ENCODE data around the gene CAND1.

CAND1 gene

DNA sequence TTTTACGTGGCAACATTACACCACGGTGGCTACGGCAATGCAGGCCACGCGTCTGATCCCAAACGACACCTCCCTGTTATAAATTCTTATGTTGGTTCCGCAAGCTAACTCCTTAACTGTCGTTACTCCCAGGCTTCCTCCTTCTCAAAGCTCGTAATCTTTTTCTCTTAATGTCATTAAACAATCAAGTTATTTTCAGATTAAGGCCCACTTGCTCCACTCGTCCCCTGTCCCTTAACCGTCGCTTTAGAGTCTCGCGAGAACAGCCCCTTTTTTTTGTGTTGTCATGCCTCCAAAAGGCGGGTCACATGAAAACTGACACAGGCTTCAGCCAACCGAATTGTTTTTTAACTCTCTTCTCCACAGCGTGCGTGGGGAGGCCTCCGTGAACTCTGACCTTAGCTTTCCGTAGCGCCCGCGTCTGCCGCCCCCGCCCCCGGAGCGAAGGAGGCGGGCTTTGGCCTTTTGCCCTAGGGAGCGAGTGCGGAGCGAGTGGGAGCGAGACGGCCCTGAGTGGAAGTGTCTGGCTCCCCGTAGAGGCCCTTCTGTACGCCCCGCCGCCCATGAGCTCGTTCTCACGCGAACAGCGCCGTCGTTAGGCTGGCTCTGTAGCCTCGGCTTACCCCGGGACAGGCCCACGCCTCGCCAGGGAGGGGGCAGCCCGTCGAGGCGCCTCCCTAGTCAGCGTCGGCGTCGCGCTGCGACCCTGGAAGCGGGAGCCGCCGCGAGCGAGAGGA is at the start of gene CAND1:
CAND1 (plus strand) TSS at position 463 of the 737 bp plus-strand sequence. CDS start 360 bp downstream, outside the sequence.
- Histone ChIP-seq H3K36me3 (ENCODE audit: control insufficient read depth, insufficient read depth, low read length) (no peaks in the 10 kb centered on the region), H3K27me3 (ENCODE audit: control insufficient read depth, insufficient read depth, low read length) (no peaks in the 10 kb centered on the region), H3K9me3 (ENCODE audit: control insufficient read depth, low read length) (no peaks in the 10 kb centered on the region), H3K9ac (ENCODE audit: low read length) (peak within 1 kb of the TSS; percentile 97), H3K4me3 (ENCODE audit: low read length) (peak within 1 kb of the TSS; percentile 93), H3K4me1 (ENCODE audit: control insufficient read depth, insufficient read depth, low read length) (peaks cover 6% of the 10 kb centered on the region)

DNA sequence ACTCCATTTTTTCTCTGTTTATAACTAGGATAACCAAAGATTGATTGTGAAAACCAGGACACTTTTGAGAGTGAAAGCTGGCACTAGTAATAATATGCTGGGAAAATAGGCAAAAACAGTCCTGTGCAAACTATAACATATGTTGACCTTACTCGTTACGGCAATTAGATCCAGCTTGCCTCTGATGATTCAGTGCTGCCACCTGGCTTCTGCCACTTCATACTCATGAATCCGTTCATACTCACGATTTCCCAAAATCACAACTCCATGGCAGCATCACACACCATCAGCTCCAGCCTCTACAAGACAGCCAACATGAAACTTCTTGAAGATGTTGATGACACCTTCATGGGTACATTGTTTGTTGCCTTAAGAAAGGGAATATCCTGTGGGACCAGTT is 49.1 kb upstream of the CAND1 start:
- Histone ChIP-seq H3K4me1 (ENCODE audit: control insufficient read depth, insufficient read depth, low read length) (no peaks in the 10 kb centered on the region), H3K9ac (ENCODE audit: low read length) (no peak overlapping the region), H3K9me3 (ENCODE audit: control insufficient read depth, low read length) (no peaks in the 10 kb centered on the region), H3K27me3 (ENCODE audit: control insufficient read depth, insufficient read depth, low read length) (no peaks in the 10 kb centered on the region), H3K4me3 (ENCODE audit: low read length) (no peak overlapping the region), H3K36me3 (ENCODE audit: control insufficient read depth, insufficient read depth, low read length) (no peaks in the 10 kb centered on the region)

DNA sequence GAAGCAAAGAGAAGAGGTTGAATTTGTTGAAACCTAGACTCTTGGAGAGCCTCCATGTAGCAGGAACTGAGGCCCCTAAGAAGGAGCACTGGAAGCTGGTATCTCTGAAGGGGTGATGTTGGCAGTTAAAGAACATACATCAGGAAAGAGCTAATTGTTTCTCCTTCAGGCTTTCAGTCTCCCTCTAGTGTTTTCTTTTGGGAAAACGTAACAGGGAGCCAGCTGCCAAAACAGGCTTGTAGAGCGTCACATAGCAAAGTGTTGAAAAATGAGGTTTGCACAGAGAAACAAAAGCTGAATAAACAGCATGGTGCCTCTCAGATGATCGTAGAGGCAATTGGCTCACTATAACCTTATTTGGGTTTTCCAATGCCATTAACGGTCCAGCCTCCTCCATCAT is 46.9 kb upstream of the CAND1 start:
- H3K9ac ChIP-seq (ENCODE audit: low read length), result no peak overlapping the region
- no peak overlapping the region for H3K4me3 ChIP-seq (ENCODE audit: low read length)
- H3K4me1 ChIP-seq (ENCODE audit: control insufficient read depth, insufficient read depth, low read length), result no peaks in the 10 kb centered on the region
- H3K9me3 ChIP-seq (ENCODE audit: control insufficient read depth, low read length), result no peaks in the 10 kb centered on the region
- H3K27me3 ChIP-seq (ENCODE audit: control insufficient read depth, insufficient read depth, low read length), result no peaks in the 10 kb centered on the region
- H3K36me3 ChIP-seq (ENCODE audit: control insufficient read depth, insufficient read depth, low read length), result no peaks in the 10 kb centered on the region

- Histone ChIP-seq H3K4me1 (ENCODE audit: control insufficient read depth, insufficient read depth, low read length) (no peaks in the 10 kb centered on the region), H3K4me3 (ENCODE audit: low read length) (no peak overlapping the region), H3K9me3 (ENCODE audit: control insufficient read depth, low read length) (no peaks in the 10 kb centered on the region), H3K27me3 (ENCODE audit: control insufficient read depth, insufficient read depth, low read length) (no peaks in the 10 kb centered on the region), H3K36me3 (ENCODE audit: control insufficient read depth, insufficient read depth, low read length) (no peaks in the 10 kb centered on the region), H3K9ac (ENCODE audit: low read length) (no peak overlapping the region)
These were observed 45.9 kb upstream of the CAND1 start for GRCh38 chr12:67223225-67223624.

DNA sequence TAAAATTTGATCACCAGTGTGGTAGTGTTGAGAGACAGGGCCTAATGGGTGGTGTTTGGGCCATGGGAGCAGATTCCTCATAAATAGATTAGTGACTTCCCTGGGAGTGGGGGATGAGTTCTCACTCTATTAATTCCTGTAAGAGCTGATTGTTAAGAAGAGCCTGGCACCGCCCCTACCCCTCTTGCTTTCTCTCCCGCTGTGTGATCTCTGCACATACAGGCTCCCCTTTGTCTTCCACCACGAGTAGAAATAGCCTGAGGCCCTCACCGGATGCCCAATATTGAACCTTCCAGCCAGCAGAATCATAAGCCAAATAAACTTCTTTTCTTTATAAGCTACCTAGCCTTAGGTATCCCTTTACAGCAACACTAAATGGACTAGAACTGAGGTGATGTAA is 31.9 kb upstream of the CAND1 start:
- H3K27me3 ChIP-seq (ENCODE audit: control insufficient read depth, insufficient read depth, low read length), result no peaks in the 10 kb centered on the region
- no peaks in the 10 kb centered on the region for H3K9me3 ChIP-seq (ENCODE audit: control insufficient read depth, low read length)
- H3K4me1 ChIP-seq (ENCODE audit: control insufficient read depth, insufficient read depth, low read length), result no peaks in the 10 kb centered on the region
- no peak overlapping the region for H3K4me3 ChIP-seq (ENCODE audit: low read length)
- H3K9ac ChIP-seq (ENCODE audit: low read length), result no peak overlapping the region
- H3K36me3 ChIP-seq (ENCODE audit: control insufficient read depth, insufficient read depth, low read length), result no peaks in the 10 kb centered on the region

GRCh38 chr12:67239061-67239460 is 30.1 kb upstream of the CAND1 start:
- H3K4me3 ChIP-seq (ENCODE audit: low read length), result no peak overlapping the region

DNA sequence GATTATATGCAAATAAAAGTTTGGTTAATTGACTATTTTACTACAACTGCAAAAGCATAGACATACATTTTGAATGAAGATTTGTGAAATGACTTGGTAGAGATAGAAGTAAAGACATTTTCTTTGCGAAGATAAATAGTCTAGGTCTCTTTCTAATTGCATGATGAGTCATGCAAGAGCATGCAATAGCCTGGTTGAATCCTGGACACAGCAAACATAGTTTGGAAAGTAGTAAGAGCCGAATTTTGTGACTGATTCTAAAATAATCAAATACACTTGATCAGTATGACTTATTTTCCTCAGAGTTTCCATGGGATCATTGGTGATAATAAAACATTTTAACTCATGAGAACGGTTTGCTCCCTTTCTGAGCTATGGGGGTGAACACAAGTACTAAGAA is 27.7 kb upstream of the CAND1 start:
- no peak overlapping the region for H3K4me3 ChIP-seq (ENCODE audit: low read length)
- H3K4me1 ChIP-seq (ENCODE audit: control insufficient read depth, insufficient read depth, low read length), result no peaks in the 10 kb centered on the region
- no peaks in the 10 kb centered on the region for H3K36me3 ChIP-seq (ENCODE audit: control insufficient read depth, insufficient read depth, low read length)
- H3K9ac ChIP-seq (ENCODE audit: low read length), result no peak overlapping the region
- H3K27me3 ChIP-seq (ENCODE audit: control insufficient read depth, insufficient read depth, low read length), result no peaks in the 10 kb centered on the region
- no peaks in the 10 kb centered on the region for H3K9me3 ChIP-seq (ENCODE audit: control insufficient read depth, low read length)

More at GRCh38 chr12:67239061-67239460, 30.1 kb upstream of the CAND1 start:
- Histone ChIP-seq H3K4me1 (ENCODE audit: control insufficient read depth, insufficient read depth, low read length) (no peaks in the 10 kb centered on the region), H3K27me3 (ENCODE audit: control insufficient read depth, insufficient read depth, low read length) (no peaks in the 10 kb centered on the region), H3K9me3 (ENCODE audit: control insufficient read depth, low read length) (no peaks in the 10 kb centered on the region), H3K9ac (ENCODE audit: low read length) (no peak overlapping the region), H3K36me3 (ENCODE audit: control insufficient read depth, insufficient read depth, low read length) (no peaks in the 10 kb centered on the region)

- H3K27me3 ChIP-seq (ENCODE audit: control insufficient read depth, insufficient read depth, low read length), result no peaks in the 10 kb centered on the region
- no peak overlapping the region for H3K9ac ChIP-seq (ENCODE audit: low read length)
- H3K36me3 ChIP-seq (ENCODE audit: control insufficient read depth, insufficient read depth, low read length), result no peaks in the 10 kb centered on the region
- no peaks in the 10 kb centered on the region for H3K4me1 ChIP-seq (ENCODE audit: control insufficient read depth, insufficient read depth, low read length)
- no peaks in the 10 kb centered on the region for H3K9me3 ChIP-seq (ENCODE audit: control insufficient read depth, low read length)
- no peak overlapping the region for H3K4me3 ChIP-seq (ENCODE audit: low read length)
These were observed 25.9 kb upstream of the CAND1 start for GRCh38 chr12:67243260-67243659.

GRCh38 chr12:67245571-67245970 is 23.6 kb upstream of the CAND1 start:
- Histone ChIP-seq H3K4me3 (ENCODE audit: low read length) (no peak overlapping the region), H3K36me3 (ENCODE audit: control insufficient read depth, insufficient read depth, low read length) (no peaks in the 10 kb centered on the region), H3K9ac (ENCODE audit: low read length) (no peak overlapping the region), H3K27me3 (ENCODE audit: control insufficient read depth, insufficient read depth, low read length) (no peaks in the 10 kb centered on the region), H3K9me3 (ENCODE audit: control insufficient read depth, low read length) (no peaks in the 10 kb centered on the region), H3K4me1 (ENCODE audit: control insufficient read depth, insufficient read depth, low read length) (no peaks in the 10 kb centered on the region)

- Histone ChIP-seq H3K9ac (ENCODE audit: low read length) (no peak overlapping the region), H3K9me3 (ENCODE audit: control insufficient read depth, low read length) (no peaks in the 10 kb centered on the region), H3K27me3 (ENCODE audit: control insufficient read depth, insufficient read depth, low read length) (no peaks in the 10 kb centered on the region), H3K4me3 (ENCODE audit: low read length) (no peak overlapping the region), H3K36me3 (ENCODE audit: control insufficient read depth, insufficient read depth, low read length) (no peaks in the 10 kb centered on the region), H3K4me1 (ENCODE audit: control insufficient read depth, insufficient read depth, low read length) (no peaks in the 10 kb centered on the region)
These were observed 18.1 kb upstream of the CAND1 start for GRCh38 chr12:67251012-67251411.

DNA sequence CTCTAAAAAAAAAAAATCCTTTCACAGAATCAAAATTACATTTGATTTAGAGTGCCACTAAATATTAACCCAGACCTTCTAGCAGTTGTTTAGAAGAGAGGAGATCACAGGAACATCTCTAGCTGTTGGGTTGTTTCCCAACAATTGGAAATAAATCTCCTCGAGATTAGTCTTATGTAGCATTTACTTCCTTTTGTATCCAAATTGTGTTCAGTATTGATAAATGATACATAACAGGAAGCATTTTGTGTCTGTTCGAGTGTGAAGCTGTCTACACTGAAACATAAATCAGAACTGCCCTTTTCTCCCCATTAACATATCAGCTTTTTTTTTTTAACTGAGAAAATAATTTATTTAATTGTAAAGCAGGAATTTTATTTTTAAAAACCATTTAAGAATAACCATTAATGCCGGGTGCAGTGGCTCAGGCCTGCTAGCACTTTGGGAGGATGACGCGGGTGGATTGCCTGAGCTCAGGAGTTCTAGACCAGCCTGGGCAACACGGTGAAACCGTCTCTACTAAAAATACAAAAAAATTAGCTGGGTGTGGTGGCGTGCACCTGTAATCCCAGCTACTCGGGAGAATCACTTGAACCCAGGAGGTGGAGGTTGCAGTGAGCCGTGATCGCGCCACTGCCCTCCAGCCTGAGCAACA is 14.7 kb upstream of the CAND1 start:
- Histone ChIP-seq H3K27me3 (ENCODE audit: control insufficient read depth, insufficient read depth, low read length) (no peaks in the 10 kb centered on the region), H3K9ac (ENCODE audit: low read length) (no peak overlapping the region), H3K36me3 (ENCODE audit: control insufficient read depth, insufficient read depth, low read length) (no peaks in the 10 kb centered on the region), H3K4me3 (ENCODE audit: low read length) (no peak overlapping the region), H3K4me1 (ENCODE audit: control insufficient read depth, insufficient read depth, low read length) (no peaks in the 10 kb centered on the region), H3K9me3 (ENCODE audit: control insufficient read depth, low read length) (no peaks in the 10 kb centered on the region)

- no peak overlapping the region for H3K4me3 ChIP-seq (ENCODE audit: low read length)
- no peaks in the 10 kb centered on the region for H3K27me3 ChIP-seq (ENCODE audit: control insufficient read depth, insufficient read depth, low read length)
- no peak overlapping the region for H3K9ac ChIP-seq (ENCODE audit: low read length)
- no peaks in the 10 kb centered on the region for H3K36me3 ChIP-seq (ENCODE audit: control insufficient read depth, insufficient read depth, low read length)
- no peaks in the 10 kb centered on the region for H3K4me1 ChIP-seq (ENCODE audit: control insufficient read depth, insufficient read depth, low read length)
- H3K9me3 ChIP-seq (ENCODE audit: control insufficient read depth, low read length), result no peaks in the 10 kb centered on the region
These were observed 12.5 kb upstream of the CAND1 start for GRCh38 chr12:67256649-67257048.

Measured in mucosa of stomach (tissue), 1 donor.